GM19193 (cell line): Measurements from ENCODE around the gene PACRG.

ENCODE experiments used
- POLR2A ChIP-seq: IDR thresholded peaks from 4 replicates; pipeline ENCODE4 v1.6.1; 2011; ENCODE audit not compliant: insufficient read depth, insufficient read length; ENCODE audit errors: extremely low read depth

PACRG gene

GRCh38 chr6:162866656-162867055 is 138.9 kb downstream of the PACRG start:
- TF ChIP-seq POLR2A = no peak

GRCh38 chr6:162868397-162868796 is 140.6 kb downstream of the PACRG start:
- no peak for TF ChIP-seq POLR2A

GRCh38 chr6:162871966-162872365 is 144.2 kb downstream of the PACRG start:
- no peak for TF ChIP-seq POLR2A

- no peak for TF ChIP-seq POLR2A
These were observed 145.8 kb downstream of the PACRG start for GRCh38 chr6:162873537-162873936.

- no peak for TF ChIP-seq POLR2A
These were observed 147.3 kb downstream of the PACRG start for GRCh38 chr6:162875070-162875469.

GRCh38 chr6:162882801-162883481 is 155.2 kb downstream of the PACRG start:
- TF ChIP-seq POLR2A = no peak

GRCh38 chr6:162887981-162888689 is 160.4 kb downstream of the PACRG start:
- TF ChIP-seq POLR2A = no peak

GRCh38 chr6:162889303-162889702 is 161.5 kb downstream of the PACRG start:
- TF ChIP-seq POLR2A = no peak

GRCh38 chr6:162898011-162898410 is 170.2 kb downstream of the PACRG start:
- no peak for TF ChIP-seq POLR2A

GRCh38 chr6:162899148-162899547 is 171.4 kb downstream of the PACRG start:
- no peak for TF ChIP-seq POLR2A

- no peak for TF ChIP-seq POLR2A
These were observed 172.7 kb downstream of the PACRG start for GRCh38 chr6:162900503-162900902.

- no peak for TF ChIP-seq POLR2A
These were observed 176.4 kb downstream of the PACRG start for GRCh38 chr6:162904069-162904663.

GRCh38 chr6:162906479-162906878 is 178.7 kb downstream of the PACRG start:
- TF ChIP-seq POLR2A = no peak

- no peak for TF ChIP-seq POLR2A
These were observed 180.2 kb downstream of the PACRG start for GRCh38 chr6:162907876-162908481.

- TF ChIP-seq POLR2A = no peak
These were observed 185.4 kb downstream of the PACRG start for GRCh38 chr6:162913206-162913605.
